ENCODE measurements around the gene TXNDC5.

- TF ChIP-seq CTCF (IDR thresholded peaks at IDR 0.05): no peak
- TF ChIP-seq POLR2AphosphoS5 (IDR thresholded peaks at IDR 0.05): no peak
- no peak for TF ChIP-seq POLR2A (IDR thresholded peaks at IDR 0.05)
These were observed 7.8 kb upstream of the TXNDC5 start for GRCh38 chr6:7918403-7918802.
